ENCODE results near the gene MFF. TPM values are rescaled to one million over a fixed set of nuclear protein-coding genes. Genes with fewer than 3 reads are reported as not detected.

The MFF gene
- total and polyA plus RNA-seq, 2 donors (not counting 3 experiments of a cell fraction or from before 2014, with no cell fraction given): 36.3 to 65.1 TPM

- Histone ChIP-seq H3K27ac (ENCODE audit: insufficient read depth, low read depth, low read length) (no peak overlapping the region), H3K79me2 (ENCODE audit: control insufficient read depth, insufficient read depth, low read length) (no peaks in the 10 kb centered on the region), H2AFZ (ENCODE audit: low read depth, low read length) (no peak overlapping the region), H3K4me2 (ENCODE audit: insufficient read depth, low read length) (no peak overlapping the region), H4K20me1 (replicated peaks; ENCODE audit: control insufficient read depth, extremely low read depth, insufficient read depth, low read length) (no peaks in the 10 kb centered on the region), H3K9me1 (replicated peaks; ENCODE audit: control insufficient read depth, extremely low read depth, insufficient read depth, low read length) (no peaks in the 10 kb centered on the region), H3K4me1 (ENCODE audit: control insufficient read depth, extremely low read depth, insufficient read depth, low read length) (no peaks in the 10 kb centered on the region), H3K36me3 (ENCODE audit: control insufficient read depth in 2 of 2, extremely low read depth in 1 of 2, insufficient read depth in 2 of 2, low read length in 2 of 2) (no peaks in the 10 kb centered on the region), H3K9ac (replicated peaks; ENCODE audit: extremely low read depth, insufficient read depth, low read length) (no peak overlapping the region), H3K4me3 (replicated peaks in 1 of 3; ENCODE audit: insufficient read depth in 1 of 3, low read depth in 1 of 3, low read length in 3 of 3) (no peak overlapping the region), H3K9me3 (replicated peaks; ENCODE audit: control insufficient read depth, insufficient read depth, low read length) (no peaks in the 10 kb centered on the region), H3K27me3 (ENCODE audit: control insufficient read depth in 2 of 2, insufficient read depth in 2 of 2, low read length in 2 of 2) (peaks cover 0 to 2% of the 10 kb centered on the region in 2 experiments)
- FAIRE-seq: no peak
- CTCF ChIA-PET: no interaction called here
- no peak for DNase-seq (ENCODE audit: low read depth, low spot score)
- intact Hi-C loops (cut with micrococcal nuclease): no loop called here
- no TSS peak for BruUV-seq (replicated peaks)
- TF ChIP-seq POLR2AphosphoS5 (IDR thresholded peaks at IDR 0.05; ENCODE audit: insufficient read depth, low read depth, low read length): no peak
- TF ChIP-seq FOS (IDR thresholded peaks at IDR 0.05; ENCODE audit: borderline replicate concordance, insufficient read depth, low read length): no peak
- TF ChIP-seq POLR2A (IDR thresholded peaks at IDR 0.05; ENCODE audit: low read depth, low read length): no peak
- POLR2A ChIA-PET: no interaction called here
- dilution Hi-C loops (cut with MboI; ENCODE audit: extremely low pct_ligation_motif_present, low sequenced_read_pairs): no loop called here
These were observed 11.7 kb upstream of the MFF start for GRCh38 chr2:227313310-227313709.

- Histone ChIP-seq H3K27ac (ENCODE audit: insufficient read depth, low read depth, low read length) (no peak overlapping the region), H3K27me3 (ENCODE audit: control insufficient read depth in 2 of 2, insufficient read depth in 2 of 2, low read length in 2 of 2) (peaks cover 0 to 2% of the 10 kb centered on the region in 2 experiments), H3K9me1 (replicated peaks; ENCODE audit: control insufficient read depth, extremely low read depth, insufficient read depth, low read length) (no peaks in the 10 kb centered on the region), H3K4me2 (ENCODE audit: insufficient read depth, low read length) (no peak overlapping the region), H3K4me3 (replicated peaks in 1 of 3; ENCODE audit: insufficient read depth in 1 of 3, low read depth in 1 of 3, low read length in 3 of 3) (no peak overlapping the region), H4K20me1 (replicated peaks; ENCODE audit: control insufficient read depth, extremely low read depth, insufficient read depth, low read length) (no peaks in the 10 kb centered on the region), H3K9ac (replicated peaks; ENCODE audit: extremely low read depth, insufficient read depth, low read length) (no peak overlapping the region), H2AFZ (ENCODE audit: low read depth, low read length) (no peak overlapping the region), H3K36me3 (ENCODE audit: control insufficient read depth in 2 of 2, extremely low read depth in 1 of 2, insufficient read depth in 2 of 2, low read length in 2 of 2) (no peaks in the 10 kb centered on the region), H3K9me3 (replicated peaks; ENCODE audit: control insufficient read depth, insufficient read depth, low read length) (no peaks in the 10 kb centered on the region), H3K4me1 (ENCODE audit: control insufficient read depth, extremely low read depth, insufficient read depth, low read length) (no peaks in the 10 kb centered on the region), H3K79me2 (ENCODE audit: control insufficient read depth, insufficient read depth, low read length) (no peaks in the 10 kb centered on the region)
- no peak for DNase-seq (ENCODE audit: low read depth, low spot score)
- POLR2A ChIA-PET: no interaction called here
- dilution Hi-C loops (cut with MboI; ENCODE audit: extremely low pct_ligation_motif_present, low sequenced_read_pairs) (no loop called here), intact Hi-C loops (cut with micrococcal nuclease) (no loop called here)
- no TSS peak for BruUV-seq (replicated peaks)
- CTCF ChIA-PET: no interaction called here
- no peak for FAIRE-seq
- no peak for TF ChIP-seq FOS (IDR thresholded peaks at IDR 0.05; ENCODE audit: borderline replicate concordance, insufficient read depth, low read length)
- no peak for TF ChIP-seq POLR2A (IDR thresholded peaks at IDR 0.05; ENCODE audit: low read depth, low read length)
- TF ChIP-seq GATA2 (IDR thresholded peaks at IDR 0.05; ENCODE audit: insufficient read depth, insufficient read length, low read depth, low read length): no peak
- no peak for TF ChIP-seq POLR2AphosphoS5 (IDR thresholded peaks at IDR 0.05; ENCODE audit: insufficient read depth, low read depth, low read length)
- no peak for TF ChIP-seq CTCF (IDR thresholded peaks at IDR 0.05; ENCODE audit: extremely low read depth in 1 of 2, insufficient read depth in 1 of 2, low read depth in 1 of 2, low read length in 2 of 2)
- TF ChIP-seq MAX (IDR thresholded peaks at IDR 0.05; ENCODE audit: insufficient read depth, insufficient read length): no peak
- TF ChIP-seq EZH2 (IDR thresholded peaks at IDR 0.05; ENCODE audit: borderline replicate concordance, low read depth, low read length, severe bottlenecking): no peak
- no peak for TF ChIP-seq MYC (IDR thresholded peaks at IDR 0.05; ENCODE audit: low read depth, low read length)
- no peak for TF ChIP-seq JUN (IDR thresholded peaks at IDR 0.05; ENCODE audit: borderline replicate concordance, insufficient read depth, insufficient read length, low read depth)
These were observed 7.2 kb upstream of the MFF start for GRCh38 chr2:227317834-227318233.

Data from endothelial cell of umbilical vein (primary cell).